HG03280 (cell line): ENCODE data around the gene TMEM181.
"Not testable (repeated sequence)": the region's sequence is repeated elsewhere in the genome, so short reads cannot be mapped to it uniquely, and the experiment has no call there.

Source experiments
- ATAC-seq: cut with Tn5 transposase; IDR thresholded peaks from one replicate; pipeline ENCODE4 v1.9.1; 2021; ENCODE audit warnings: mild to moderate bottlenecking, moderate library complexity; ENCODE audit not compliant: unreplicated experiment

Gene TMEM181

GRCh38 chr6:158591810-158592209 lies 31.9 kb downstream of the TMEM181 start:
- ATAC-seq: no peak

DNA sequence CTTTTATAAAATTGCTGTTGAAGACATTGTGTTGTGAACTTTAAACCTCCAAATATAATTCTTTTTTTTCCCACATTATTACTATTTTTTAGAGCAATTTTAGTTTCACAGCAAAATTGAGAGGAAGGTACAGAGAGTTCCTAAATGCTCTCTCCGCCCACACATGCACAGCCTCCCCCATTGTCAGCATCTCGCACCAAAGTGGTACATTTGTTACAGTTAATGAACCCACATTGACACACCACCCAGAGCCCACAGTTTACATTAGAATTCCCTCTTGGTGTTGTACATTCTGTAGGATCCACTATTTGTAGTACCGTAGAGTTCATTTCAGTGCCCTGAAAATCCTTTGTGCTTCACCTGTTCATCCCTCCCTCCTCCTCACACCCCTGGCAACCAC lies 33.8 kb downstream of the TMEM181 start:
- ATAC-seq: no peak

- ATAC-seq: no peak
Observed at GRCh38 chr6:158595223-158595622, 35.3 kb downstream of the TMEM181 start.

DNA sequence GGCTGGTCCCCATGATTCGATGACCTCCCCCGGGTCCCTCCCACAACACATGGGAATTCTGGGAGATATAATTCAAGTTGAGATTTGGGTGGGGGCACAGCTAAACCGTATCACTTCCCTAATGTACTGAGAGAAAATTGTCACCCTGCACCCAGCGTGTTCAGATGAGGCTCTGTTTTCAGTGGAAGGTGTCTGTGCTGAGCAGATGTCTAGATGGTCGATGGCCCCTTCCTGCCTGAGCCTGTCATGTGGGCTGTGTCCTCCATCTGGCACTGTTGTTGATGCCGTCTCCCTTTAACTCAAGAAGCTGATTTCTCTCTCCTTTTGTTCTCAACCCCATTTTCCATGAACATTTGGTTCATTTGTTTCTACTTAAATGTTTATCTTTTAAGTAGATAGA lies 37.0 kb downstream of the TMEM181 start:
- ATAC-seq: no peak

DNA sequence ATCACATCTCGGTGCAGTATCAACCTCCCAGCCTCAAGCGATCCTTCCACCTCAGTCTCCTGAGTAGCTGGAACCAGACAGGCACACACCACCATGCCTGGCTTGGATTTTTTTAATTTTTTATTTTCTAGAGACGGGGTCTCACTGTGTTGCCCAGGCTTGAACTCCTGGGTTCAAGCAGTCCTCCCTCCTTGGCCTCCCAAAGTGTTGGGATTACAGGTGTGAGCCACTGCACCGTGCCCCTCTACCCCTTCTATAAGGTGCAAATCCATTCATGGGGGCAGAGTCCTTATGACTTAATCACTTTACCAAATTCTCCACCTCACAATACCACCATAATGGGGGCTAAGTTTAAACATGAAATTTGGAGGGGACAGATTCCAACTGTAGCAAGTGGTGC lies 37.7 kb downstream of the TMEM181 start:
- no peak for ATAC-seq

GRCh38 chr6:158599635-158600034 lies 39.7 kb downstream of the TMEM181 start:
- ATAC-seq: no peak

DNA sequence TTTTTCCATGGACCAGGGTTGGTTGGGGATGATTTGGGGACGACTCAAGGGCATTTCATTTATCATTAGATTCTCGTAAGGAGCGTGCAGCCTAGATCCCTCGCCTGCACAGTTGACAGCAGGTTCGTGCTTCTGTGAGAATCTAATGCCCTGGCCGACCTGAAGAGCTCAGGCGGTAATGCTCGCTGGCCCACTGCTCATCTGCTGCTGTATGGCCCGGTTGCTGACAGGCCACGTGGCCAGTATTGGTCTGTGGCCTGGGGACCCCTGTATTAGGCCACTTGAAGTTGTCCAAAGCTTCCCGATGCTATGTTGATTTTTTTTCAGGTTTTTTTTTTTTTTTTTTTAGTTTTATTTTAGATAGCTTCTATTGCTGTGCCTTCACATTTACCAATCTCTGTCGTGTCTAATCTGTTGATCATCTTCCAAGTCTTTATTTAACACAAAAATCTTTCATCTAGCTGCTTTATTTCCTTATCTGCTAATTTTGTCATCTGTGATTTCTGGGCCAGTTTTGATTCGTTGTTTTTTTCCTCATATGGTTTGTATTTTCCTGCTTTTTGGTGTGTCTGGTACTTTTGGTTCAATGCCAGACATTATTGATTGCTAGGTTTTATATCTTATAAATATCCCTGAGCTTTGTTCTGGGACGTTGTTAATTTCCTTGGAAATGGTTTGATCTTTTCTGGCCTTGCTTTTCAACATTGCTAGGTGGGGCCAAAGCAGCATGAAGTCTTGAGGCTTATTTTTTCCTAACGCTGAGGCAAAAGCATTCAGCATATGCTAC lies 43.6 kb downstream of the TMEM181 start:
- ATAC-seq: no peak

- no peak for ATAC-seq
Observed at GRCh38 chr6:158604048-158604406, 44.1 kb downstream of the TMEM181 start.

DNA sequence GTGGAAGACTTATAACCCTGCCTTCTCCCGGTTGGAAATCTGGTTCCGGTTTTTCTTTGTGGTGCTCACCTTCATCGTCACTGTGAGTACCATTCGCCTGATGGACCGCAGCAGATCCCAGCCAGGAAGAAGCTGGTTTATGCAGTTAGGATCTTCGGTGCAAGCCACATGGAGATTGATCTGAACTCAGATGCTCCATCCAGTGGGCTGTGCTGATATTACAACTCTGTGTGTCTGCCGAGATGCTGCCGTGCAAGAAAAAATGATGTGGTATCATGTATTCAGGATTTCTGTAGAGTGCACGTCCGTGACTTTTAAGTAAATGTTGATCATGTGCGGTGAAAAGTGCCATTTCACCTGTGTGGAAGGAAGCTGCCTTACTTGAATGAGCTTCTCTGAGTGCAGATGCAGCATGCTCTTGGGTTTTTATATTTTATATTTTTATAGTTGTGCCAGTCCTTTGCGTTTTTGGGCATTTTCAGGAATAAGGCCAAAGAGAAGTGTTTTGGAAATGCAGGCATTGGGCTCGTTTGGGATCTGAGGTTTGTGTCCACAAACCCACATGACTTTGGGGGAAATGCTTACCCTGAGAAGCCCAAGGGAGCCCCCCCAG lies 45.5 kb downstream of the TMEM181 start:
- ATAC-seq: no peak

DNA sequence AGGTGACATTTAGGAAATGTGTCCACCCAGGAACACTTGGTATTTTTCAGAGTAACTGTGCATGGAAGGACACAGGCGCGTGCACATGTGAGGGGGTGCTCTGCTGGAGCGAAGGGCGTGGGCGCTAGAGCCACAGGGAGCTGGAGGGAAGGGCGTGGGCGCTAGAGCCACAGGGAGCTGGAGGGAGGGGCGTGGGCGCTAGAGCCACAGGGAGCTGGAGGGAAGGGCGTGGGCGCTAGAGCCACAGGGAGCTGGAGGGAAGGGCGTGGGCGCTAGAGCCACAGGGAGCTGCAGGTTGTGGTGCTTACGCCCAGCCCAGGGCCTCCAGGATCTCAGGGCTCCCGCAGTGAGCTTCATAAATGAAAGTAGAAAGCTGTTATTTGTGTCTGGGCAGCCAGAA lies 46.1 kb downstream of the TMEM181 start:
- ATAC-seq: not testable (repeated sequence)

GRCh38 chr6:158606935-158607334 lies 47.0 kb downstream of the TMEM181 start:
- ATAC-seq: no peak

- no peak for ATAC-seq
Observed at GRCh38 chr6:158607411-158608170, 47.7 kb downstream of the TMEM181 start.

GRCh38 chr6:158608221-158608620 lies 48.3 kb downstream of the TMEM181 start:
- no peak for ATAC-seq

DNA sequence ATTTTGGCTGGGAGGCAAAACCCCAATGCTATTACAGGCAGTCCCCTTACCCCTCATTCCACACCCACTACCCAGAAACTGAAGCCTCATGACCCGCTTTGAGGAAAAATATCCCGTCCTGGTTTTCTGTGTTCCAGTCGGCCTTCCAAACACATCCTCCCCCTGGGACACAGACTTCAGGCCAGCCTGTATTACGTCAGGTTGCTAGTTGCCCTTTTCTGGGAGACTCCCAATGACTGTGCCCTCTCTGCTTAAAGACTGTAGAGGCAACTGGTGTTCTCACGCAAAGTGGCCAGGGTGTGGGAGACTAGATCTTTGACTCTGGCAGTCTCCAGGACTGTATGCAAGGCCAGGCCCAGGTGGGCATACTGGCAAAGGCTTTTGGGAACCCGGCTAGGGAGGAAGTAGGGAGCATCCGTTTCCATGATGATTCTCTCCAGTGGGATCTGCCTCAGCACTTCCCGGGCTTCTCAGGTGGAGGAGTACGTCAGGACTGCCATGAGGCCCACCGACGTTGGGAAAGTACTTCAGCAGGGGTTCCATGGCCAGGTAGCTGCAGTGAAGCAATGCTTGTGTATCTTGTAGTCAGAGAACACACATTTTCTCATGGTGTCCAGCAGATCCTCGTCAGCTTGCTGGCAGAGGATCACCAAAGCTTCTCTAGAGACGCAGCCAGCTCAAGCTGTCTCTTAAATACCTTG lies 49.7 kb downstream of the TMEM181 start:
- ATAC-seq: no peak

DNA sequence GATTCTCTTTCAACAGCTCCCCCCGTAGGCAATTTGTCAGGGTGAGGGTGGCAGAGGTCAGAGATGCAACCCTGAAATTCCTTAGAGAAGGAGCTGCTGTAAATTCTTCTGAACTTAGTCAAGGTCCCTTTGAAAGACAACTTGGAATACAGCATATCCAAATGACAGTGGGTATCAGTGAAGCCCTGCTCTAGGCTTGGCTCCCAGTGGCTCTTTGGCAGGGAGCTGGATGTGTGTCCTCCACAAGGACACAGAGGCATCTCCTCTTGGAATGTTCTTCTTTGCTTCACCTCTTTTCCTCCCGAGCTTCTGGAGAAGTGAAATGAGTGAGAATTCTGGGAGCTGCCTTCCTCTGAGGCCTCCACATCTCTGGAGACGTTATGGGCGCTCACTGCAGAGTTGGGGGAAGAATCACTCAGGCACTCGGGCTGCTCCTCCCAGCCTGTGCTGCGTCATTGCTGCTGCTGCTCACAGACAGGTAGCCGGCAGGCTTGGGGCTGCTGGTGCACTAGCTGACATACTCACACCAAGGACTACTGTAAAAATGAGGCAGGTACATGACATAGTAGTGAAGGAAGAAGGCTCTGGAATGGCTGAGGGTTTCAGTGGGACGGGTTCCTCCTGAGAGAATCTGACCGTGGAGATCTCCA lies 50.6 kb downstream of the TMEM181 start:
- no peak for ATAC-seq

- ATAC-seq: no peak
Observed at GRCh38 chr6:158611039-158611438, 51.1 kb downstream of the TMEM181 start.

DNA sequence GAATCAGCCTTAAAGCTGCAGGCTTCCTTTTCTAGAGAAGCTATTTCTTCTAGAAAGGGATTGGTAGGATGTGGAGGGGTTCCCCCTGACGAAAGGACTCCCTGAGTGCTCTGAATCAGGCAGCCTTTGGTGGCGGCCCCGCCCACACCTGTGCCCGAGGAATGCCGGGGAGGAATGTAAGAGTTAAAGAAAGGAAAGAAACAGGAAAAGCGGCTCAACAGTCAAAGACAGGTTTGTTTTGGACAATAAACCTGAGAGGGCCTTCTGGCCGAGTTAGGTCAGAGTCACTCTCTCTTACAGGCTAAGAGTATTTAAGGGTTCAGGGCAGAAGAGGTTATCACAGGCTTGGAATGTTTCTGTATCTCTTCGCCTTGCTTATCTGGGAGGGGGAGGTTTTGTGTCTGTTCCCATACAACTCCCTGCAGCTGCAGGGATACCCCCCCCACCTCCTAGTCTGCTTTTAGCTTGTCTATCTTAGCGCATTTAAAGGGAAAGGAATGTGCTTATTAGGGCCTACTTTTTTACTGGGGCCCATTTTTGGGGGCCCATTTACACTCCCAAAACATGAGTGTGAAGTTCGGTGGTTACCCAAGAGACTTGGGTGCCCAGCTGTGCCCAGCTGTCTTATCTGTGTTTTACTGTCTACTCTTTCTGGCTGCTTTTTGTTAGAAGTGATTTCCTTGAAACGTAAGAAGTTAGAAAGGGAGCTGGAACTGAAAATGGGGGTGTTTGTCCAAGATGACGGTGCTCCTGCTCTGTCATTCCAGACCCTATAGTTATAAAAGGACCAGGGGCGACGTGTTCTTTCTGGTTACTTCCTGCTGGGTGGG lies 51.9 kb downstream of the TMEM181 start:
- ATAC-seq: no peak

DNA sequence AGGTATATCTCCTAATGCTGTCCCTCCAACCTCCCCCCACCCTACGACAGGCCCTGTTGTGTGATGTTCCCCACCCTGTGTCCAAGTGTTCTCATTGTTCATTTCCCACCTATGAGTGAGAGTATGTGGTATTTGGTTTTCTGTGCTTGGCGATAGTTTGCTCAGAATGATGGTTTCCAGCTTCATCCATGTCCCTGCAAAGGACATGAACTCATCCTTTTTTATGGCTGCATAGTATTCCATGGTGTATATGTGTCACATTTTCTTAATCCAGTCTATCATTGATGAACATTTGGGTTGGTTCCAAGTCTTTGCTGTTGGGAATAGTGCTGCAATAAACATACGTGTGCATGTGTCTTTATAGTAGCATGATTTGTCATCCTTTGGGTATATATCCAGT lies 54.7 kb downstream of the TMEM181 start:
- ATAC-seq: not testable (repeated sequence)

DNA sequence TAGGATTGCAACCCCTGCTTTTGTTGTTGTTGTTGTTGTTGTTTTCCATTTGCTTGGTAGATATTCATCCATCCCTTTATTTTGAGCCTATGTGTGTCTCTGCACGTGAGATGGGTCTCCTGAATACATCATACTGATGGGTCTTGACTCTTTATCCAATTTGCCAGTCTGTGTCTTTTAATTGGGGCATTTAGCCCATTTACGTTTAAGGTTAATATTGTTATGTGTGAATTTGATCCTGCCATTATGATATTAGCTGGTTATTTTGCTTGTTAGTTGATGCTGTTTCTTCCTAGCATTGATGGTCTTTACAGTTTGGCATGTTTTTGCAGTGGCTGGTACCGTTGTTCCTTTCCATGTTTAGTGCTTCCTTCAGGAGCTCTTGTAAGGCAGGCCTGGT lies 58.4 kb downstream of the TMEM181 start:
- not testable (repeated sequence) for ATAC-seq
